Kidney (tissue), 14 donors: Measurements from ENCODE around the gene BTBD9. TPM values are rescaled to one million over a fixed set of nuclear protein-coding genes. Genes with fewer than 3 reads are reported as not detected.

ENCODE experiments used
- DNase-seq, 5 donors: peaks; one replicate each; pipeline ENCODE4 v3.0.0-alpha.2; 2013 to 2020
- FAIRE-seq: peaks from 2 replicates; lab custom pipeline; 2012; peaks lifted over from hg19 to GRCh38; lab: Jason Lieb, UNC
- H3K27ac ChIP-seq, 2 donors: one replicate each; pipeline ENCODE4 v1.7.0; 2013; ENCODE audit warnings: low read depth in 2 of 2, low read length in 2 of 2, inconsistent platforms in 1 of 2
- H3K27me3 ChIP-seq: one replicate; pipeline ENCODE4 v1.7.1; 2013; ENCODE audit warnings: low read length, inconsistent platforms; ENCODE audit not compliant: control insufficient read depth, insufficient read depth
- H3K36me3 ChIP-seq, 3 donors: one replicate each; pipeline versions ENCODE4 v1.7.0 to v1.7.1; 2013; ENCODE audit warnings: low read length in 3 of 3, control low read depth in 1 of 3, inconsistent platforms in 1 of 3; ENCODE audit not compliant: insufficient read depth in 3 of 3, control insufficient read depth in 2 of 3
- H3K4me1 ChIP-seq, 3 donors: one replicate each; pipeline versions ENCODE4 v1.7.0 to v1.7.1; 2013; ENCODE audit warnings: low read length in 3 of 3, inconsistent platforms in 1 of 3, low read depth in 1 of 3; ENCODE audit not compliant: control insufficient read depth in 2 of 3, insufficient read depth in 2 of 3
- H3K4me3 ChIP-seq, 3 donors: one replicate each; pipeline versions ENCODE4 v1.7.0 to v1.8.1; 2013; ENCODE audit warnings: low read length in 3 of 3, control low read depth in 1 of 3, inconsistent platforms in 1 of 3
- H3K9ac ChIP-seq, 3 donors: one replicate each; pipeline versions ENCODE4 v1.7.0 to v1.7.1; 2013; ENCODE audit warnings: low read length in 3 of 3, control low read depth in 1 of 3, inconsistent platforms in 1 of 3
- H3K9me3 ChIP-seq, 3 donors: one replicate each; pipeline versions ENCODE4 v1.7.0 to v1.7.1; 2013; ENCODE audit warnings: low read length in 3 of 3, control low read depth in 1 of 3, inconsistent platforms in 1 of 3; ENCODE audit not compliant: control insufficient read depth in 2 of 3, insufficient read depth in 1 of 3
- intact Hi-C: fragments of 100-400 bp; cut with DNase I; formaldehyde crosslinking; loops from one replicate; pipeline ENCODE4 v1.11.1; 2022
- polyA plus RNA-seq: library from polyadenylated mRNA; stranded (reverse); fragments of 350-450 nt; fragmentation: Illumina TruSeq; extraction: RNeasy Lipid Tissue Mini Kit (QIAGEN cat#74804); gene quantifications from one replicate; pipeline ENCODE4 v1.2.3, GENCODE V29; 2014; ENCODE audit warnings: low read depth, low replicate concordance; ENCODE audit not compliant: insufficient read depth
- total RNA-seq: library from RNA; stranded (reverse); fragmentation: NEBNext Ultra II Directional; extraction: Animal tissue kit (Norgen Biotek cat#: 25700); gene quantifications from one replicate; pipeline ENCODE4 v1.2.1, GENCODE V29; 2021
- TF ChIP-seq, protein P1 (sequence below): IDR thresholded peaks from 3 replicates; pipeline ENCODE4 v1.5.1; 2012; ENCODE audit warnings: mild to moderate bottlenecking, moderate library complexity, borderline replicate concordance; ENCODE audit not compliant: insufficient read depth; ENCODE audit errors: extremely low read depth
- donor health status: control.
- donor health status: control.
- donor health status: control.
- donor health status: control.
- donor health status: control.
- donor health status: DM: yes; HTN: yes; CAD: no.
- donor health status: Normal renal cell carcinoma (clear cell type).

BTBD9 gene
- total and polyA plus RNA-seq, 2 donors from 2014 or later, result 4.2 to 29.9 TPM

DNA sequence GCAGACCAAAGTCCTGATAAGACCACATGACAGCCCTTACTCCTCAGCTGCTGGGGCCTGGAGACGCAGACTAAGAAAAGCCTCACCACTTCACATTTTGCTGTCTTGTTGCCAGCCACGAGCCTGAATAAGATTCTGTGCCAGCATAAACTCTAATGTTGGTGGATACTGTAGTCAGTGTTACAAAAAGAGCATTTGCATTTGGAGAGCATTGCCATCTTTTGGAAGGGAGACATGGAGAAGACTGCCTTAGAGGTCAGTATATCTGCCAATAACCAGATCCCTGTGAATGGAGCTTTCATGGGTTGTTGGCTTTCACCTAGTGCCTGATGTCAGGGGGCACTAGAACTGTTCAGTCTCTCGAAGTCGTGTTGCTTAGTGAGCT is 505.0 kb downstream of the BTBD9 start:
- FAIRE-seq (no peak), DNase-seq (no peak)
- Histone ChIP-seq H3K27ac (no peak overlapping the region), H3K36me3 (peaks cover 0 to 2% (median 0%) of the 10 kb centered on the region in 3 donors), H3K9ac (no peak overlapping the region), H3K4me1 (peaks cover 0 to 9% (median 6%) of the 10 kb centered on the region in 3 donors), H3K4me3 (no peak overlapping the region), H3K9me3 (no peaks in the 10 kb centered on the region), H3K27me3 (no peaks in the 10 kb centered on the region)
- intact Hi-C loops, result no loop called here
- TF ChIP-seq, protein P1, sequence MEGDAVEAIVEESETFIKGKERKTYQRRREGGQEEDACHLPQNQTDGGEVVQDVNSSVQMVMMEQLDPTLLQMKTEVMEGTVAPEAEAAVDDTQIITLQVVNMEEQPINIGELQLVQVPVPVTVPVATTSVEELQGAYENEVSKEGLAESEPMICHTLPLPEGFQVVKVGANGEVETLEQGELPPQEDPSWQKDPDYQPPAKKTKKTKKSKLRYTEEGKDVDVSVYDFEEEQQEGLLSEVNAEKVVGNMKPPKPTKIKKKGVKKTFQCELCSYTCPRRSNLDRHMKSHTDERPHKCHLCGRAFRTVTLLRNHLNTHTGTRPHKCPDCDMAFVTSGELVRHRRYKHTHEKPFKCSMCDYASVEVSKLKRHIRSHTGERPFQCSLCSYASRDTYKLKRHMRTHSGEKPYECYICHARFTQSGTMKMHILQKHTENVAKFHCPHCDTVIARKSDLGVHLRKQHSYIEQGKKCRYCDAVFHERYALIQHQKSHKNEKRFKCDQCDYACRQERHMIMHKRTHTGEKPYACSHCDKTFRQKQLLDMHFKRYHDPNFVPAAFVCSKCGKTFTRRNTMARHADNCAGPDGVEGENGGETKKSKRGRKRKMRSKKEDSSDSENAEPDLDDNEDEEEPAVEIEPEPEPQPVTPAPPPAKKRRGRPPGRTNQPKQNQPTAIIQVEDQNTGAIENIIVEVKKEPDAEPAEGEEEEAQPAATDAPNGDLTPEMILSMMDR, result no peak

DNA sequence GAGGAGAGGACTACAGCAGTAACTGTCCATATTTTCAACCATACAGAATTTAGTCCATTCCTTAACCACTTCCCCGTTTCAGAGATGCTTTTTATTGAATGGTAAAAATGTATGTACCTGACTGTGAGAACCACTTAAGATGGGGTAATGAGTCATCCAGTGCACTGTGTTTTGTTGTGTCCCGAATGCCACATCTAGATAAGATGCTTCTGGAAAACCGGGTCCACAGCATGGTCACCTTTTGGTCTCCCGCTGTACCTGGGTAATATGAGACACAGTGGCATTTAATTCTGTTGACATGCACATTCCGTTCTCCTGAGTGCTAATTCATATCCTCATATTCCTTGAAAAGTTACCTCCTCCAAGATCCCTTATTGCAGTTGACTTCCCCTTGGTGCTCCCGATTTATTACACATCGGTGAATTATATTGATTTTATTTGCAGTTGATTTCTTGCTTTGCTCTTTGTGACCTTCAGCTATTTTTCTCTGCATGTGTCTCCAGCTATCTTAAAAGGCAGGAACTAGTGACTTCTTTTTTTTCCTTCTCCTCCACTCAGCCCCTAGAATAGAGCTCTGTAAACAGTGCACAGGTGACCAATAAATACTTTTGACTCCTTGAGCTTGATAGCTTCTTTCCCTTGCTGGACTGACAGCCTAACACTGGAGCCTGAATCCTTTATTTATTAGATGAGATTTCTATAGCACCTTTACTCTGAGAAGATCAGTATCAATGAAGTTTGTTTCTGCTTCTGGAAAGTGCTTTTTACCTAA is 505.6 kb downstream of the BTBD9 start:
- no peak for FAIRE-seq

DNA sequence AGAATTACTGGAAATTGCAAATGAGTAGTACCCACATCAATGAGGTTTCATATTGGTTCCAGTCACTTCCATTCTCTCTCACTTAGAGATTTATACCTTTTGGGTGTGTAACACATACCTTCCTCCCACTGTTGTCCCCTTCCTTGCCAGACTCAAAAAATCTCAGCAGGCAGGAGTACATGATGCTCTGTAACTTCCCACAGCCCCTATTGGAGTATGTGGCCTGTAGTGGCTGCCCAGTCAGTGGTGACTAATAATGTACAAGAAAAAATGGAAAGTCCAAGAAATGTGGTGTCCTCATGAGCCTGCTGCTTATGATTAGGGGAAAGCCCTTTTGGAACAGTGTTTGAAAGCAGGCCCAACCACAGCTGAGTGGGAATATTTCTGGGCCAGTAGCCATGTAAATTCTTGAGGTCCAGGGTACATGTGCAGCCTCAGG is 508.2 kb downstream of the BTBD9 start:
- Histone ChIP-seq H3K27ac (no peak overlapping the region), H3K27me3 (no peaks in the 10 kb centered on the region), H3K4me1 (peaks cover 0 to 9% (median 6%) of the 10 kb centered on the region in 3 donors), H3K36me3 (no peaks in the 10 kb centered on the region), H3K9ac (no peak overlapping the region), H3K9me3 (no peaks in the 10 kb centered on the region), H3K4me3 (no peak overlapping the region)
- intact Hi-C loops, result no loop called here
- DNase-seq (no peak), FAIRE-seq (no peak)
- TF ChIP-seq, protein P1, result no peak

More for the DNA sequence above, 505.6 kb downstream of the BTBD9 start:
- H3K4me3 ChIP-seq, result no peak overlapping the region
- no peaks in the 10 kb centered on the region for H3K27me3 ChIP-seq
- no peak overlapping the region for H3K27ac ChIP-seq
- intact Hi-C loops, result no loop called here
- H3K36me3 ChIP-seq, result peaks cover 0 to 2% (median 0%) of the 10 kb centered on the region in 3 donors
- TF ChIP-seq, protein P1, result no peak
- H3K9ac ChIP-seq, result no peak overlapping the region
- no peaks in the 10 kb centered on the region for H3K9me3 ChIP-seq
- no peak for DNase-seq
- H3K4me1 ChIP-seq, result peaks cover 0 to 9% (median 6%) of the 10 kb centered on the region in 3 donors
